A549 (cell line): ENCODE data around the gene DHRS4.
"Not testable (repeated sequence)": the region's sequence is repeated elsewhere in the genome, so short reads cannot be mapped to it uniquely, and the experiment has no call there.

Experiments
- CBX2 ChIP-seq: fragments of 200-600 bp; sonication (generic); IDR thresholded peaks from 2 replicates; pipeline ENCODE4 v1.6.1; 2016; ENCODE audit warnings: low read depth, mild to moderate bottlenecking, borderline replicate concordance
- KDM5A ChIP-seq: fragments of 200-600 bp; sonication (generic); IDR thresholded peaks from 2 replicates; pipeline ENCODE4 v1.6.1; 2016; ENCODE audit warnings: antibody characterized with exemption, mild to moderate bottlenecking
- MYC ChIP-seq: IDR thresholded peaks from 2 replicates; pipeline ENCODE4 v1.6.1; 2012; ENCODE audit warnings: mild to moderate bottlenecking, inconsistent platforms, low read length, improper control_type of control experiment, borderline replicate concordance
- POLR2A ChIP-seq: IDR thresholded peaks from 2 replicates; pipeline ENCODE4 v1.6.1; 2012; ENCODE audit warnings: mild to moderate bottlenecking, low read length
- RAD21 ChIP-seq, 2 experiments: fragments of >200 bp in 1 of 2; sonication (Bioruptor Twin) in 1 of 2; formaldehyde crosslinking in 1 of 2; IDR thresholded peaks in 1 of 2; conservative IDR thresholded peaks in 1 of 2; 2 replicates in 1 of 2; 3 replicates in 1 of 2; pipeline ENCODE4 v1.6.1; 2012 to 2018; ENCODE audit warnings: inconsistent platforms in 1 of 2
- RNF2 ChIP-seq: fragments of 200-600 bp; sonication (generic); IDR thresholded peaks from 2 replicates; pipeline ENCODE4 v1.6.1; 2016; ENCODE audit warnings: low read depth, mild to moderate bottlenecking, antibody characterized with exemption, moderate library complexity, borderline replicate concordance
- SMC3 ChIP-seq: fragments of >200 bp; sonication (Bioruptor Twin); formaldehyde crosslinking; IDR thresholded peaks from 3 replicates; pipeline ENCODE4 v1.6.1; 2018; ENCODE audit warnings: inconsistent platforms
- TP53 ChIP-seq: fragments of 250-450 bp; sonication (Bioruptor Pico); IDR thresholded peaks from 2 replicates; pipeline ENCODE4 v1.5.0; 2021; ENCODE audit warnings: mild to moderate bottlenecking, moderate library complexity
- TF ChIP-seq, protein P1 (sequence below): fragments of >200 bp; sonication (Bioruptor Twin); formaldehyde crosslinking; IDR thresholded peaks from 3 replicates; pipeline ENCODE4 v1.5.1; 2016
- TF ChIP-seq, protein P2 (sequence below): fragments of 250-450 bp; sonication (Bioruptor Pico); IDR thresholded peaks from 2 replicates; pipeline ENCODE4 v1.5.0; 2021; ENCODE audit warnings: mild to moderate bottlenecking, moderate library complexity, borderline replicate concordance
- TF ChIP-seq, protein P3 (sequence below): IDR thresholded peaks from 2 replicates; pipeline ENCODE4 v1.6.1; 2012; ENCODE audit warnings: low read depth, borderline replicate concordance

DNA sequence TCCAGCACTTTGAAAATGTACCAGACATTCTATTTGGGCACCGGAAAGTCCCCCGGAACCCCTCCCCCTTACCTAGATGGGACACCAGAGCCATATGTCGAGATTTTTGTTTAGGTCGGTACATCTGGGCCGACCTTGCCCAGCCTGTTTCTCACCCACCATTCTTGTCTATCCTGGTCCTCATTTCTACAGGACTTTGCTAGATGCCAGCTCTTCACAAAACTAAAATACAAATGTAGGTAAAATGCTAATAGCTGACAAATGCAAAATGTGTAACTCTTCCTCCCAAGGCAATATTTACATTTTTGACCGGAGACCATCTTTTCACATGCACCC, 677 bp downstream of the DHRS4 start:
- TF ChIP-seq TP53 (CRISPR knock-in tag); KDM5A; RAD21 (conservative IDR thresholded peaks at IDR 0.05 in 1 of 2, IDR thresholded peaks at IDR 0.05 in 1 of 2); POLR2A; SMC3; CBX2; RNF2; MYC: not testable (repeated sequence)
- TF ChIP-seq, protein P1, sequence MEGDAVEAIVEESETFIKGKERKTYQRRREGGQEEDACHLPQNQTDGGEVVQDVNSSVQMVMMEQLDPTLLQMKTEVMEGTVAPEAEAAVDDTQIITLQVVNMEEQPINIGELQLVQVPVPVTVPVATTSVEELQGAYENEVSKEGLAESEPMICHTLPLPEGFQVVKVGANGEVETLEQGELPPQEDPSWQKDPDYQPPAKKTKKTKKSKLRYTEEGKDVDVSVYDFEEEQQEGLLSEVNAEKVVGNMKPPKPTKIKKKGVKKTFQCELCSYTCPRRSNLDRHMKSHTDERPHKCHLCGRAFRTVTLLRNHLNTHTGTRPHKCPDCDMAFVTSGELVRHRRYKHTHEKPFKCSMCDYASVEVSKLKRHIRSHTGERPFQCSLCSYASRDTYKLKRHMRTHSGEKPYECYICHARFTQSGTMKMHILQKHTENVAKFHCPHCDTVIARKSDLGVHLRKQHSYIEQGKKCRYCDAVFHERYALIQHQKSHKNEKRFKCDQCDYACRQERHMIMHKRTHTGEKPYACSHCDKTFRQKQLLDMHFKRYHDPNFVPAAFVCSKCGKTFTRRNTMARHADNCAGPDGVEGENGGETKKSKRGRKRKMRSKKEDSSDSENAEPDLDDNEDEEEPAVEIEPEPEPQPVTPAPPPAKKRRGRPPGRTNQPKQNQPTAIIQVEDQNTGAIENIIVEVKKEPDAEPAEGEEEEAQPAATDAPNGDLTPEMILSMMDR = not testable (repeated sequence)
- TF ChIP-seq, protein P2, sequence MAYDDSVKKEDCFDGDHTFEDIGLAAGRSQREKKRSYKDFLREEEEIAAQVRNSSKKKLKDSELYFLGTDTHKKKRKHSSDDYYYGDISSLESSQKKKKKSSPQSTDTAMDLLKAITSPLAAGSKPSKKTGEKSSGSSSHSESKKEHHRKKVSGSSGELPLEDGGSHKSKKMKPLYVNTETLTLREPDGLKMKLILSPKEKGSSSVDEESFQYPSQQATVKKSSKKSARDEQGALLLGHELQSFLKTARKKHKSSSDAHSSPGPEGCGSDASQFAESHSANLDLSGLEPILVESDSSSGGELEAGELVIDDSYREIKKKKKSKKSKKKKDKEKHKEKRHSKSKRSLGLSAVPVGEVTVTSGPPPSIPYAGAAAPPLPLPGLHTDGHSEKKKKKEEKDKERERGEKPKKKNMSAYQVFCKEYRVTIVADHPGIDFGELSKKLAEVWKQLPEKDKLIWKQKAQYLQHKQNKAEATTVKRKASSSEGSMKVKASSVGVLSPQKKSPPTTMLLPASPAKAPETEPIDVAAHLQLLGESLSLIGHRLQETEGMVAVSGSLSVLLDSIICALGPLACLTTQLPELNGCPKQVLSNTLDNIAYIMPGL (CRISPR knock-in tag) = not testable (repeated sequence)
- TF ChIP-seq, protein P3, sequence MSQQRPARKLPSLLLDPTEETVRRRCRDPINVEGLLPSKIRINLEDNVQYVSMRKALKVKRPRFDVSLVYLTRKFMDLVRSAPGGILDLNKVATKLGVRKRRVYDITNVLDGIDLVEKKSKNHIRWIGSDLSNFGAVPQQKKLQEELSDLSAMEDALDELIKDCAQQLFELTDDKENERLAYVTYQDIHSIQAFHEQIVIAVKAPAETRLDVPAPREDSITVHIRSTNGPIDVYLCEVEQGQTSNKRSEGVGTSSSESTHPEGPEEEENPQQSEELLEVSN = not testable (repeated sequence)
